ENCODE data around the gene ADSL. TPM values are rescaled to one million over a fixed set of nuclear protein-coding genes. Genes with fewer than 3 reads are reported as not detected.

Gene ADSL
- total RNA-seq, 2 donors from 2014 or later, result 56.6 to 68.8 TPM

GRCh38 chr22:40322818-40323447 lies 23.4 kb upstream of the ADSL start:
- no peak for TF ChIP-seq CTCF (IDR thresholded peaks at IDR 0.05)
- Histone ChIP-seq H3K27ac (no peak overlapping the region), H3K4me1 (ENCODE audit: control insufficient read depth in 1 of 2, low read depth in 2 of 2) (no peaks in the 10 kb centered on the region), H3K4me3 (no peak overlapping the region), H3K27me3 (replicated peaks; ENCODE audit: insufficient read depth) (no peaks in the 10 kb centered on the region), H3K9me3 (no peaks in the 10 kb centered on the region), H3K36me3 (peaks cover 41% of the 10 kb centered on the region)
- ATAC-seq (ENCODE audit: insufficient number of reproducible peaks, low FRiP score, low read depth) (no peak), DNase-seq (ENCODE audit: low spot score) (no peak)

- Histone ChIP-seq H3K27me3 (replicated peaks; ENCODE audit: insufficient read depth) (no peaks in the 10 kb centered on the region), H3K4me1 (ENCODE audit: control insufficient read depth in 1 of 2, low read depth in 2 of 2) (no peaks in the 10 kb centered on the region), H3K9me3 (no peaks in the 10 kb centered on the region), H3K4me3 (no peak overlapping the region), H3K27ac (no peak overlapping the region), H3K36me3 (peaks cover 39% of the 10 kb centered on the region)
- no peak for ATAC-seq (ENCODE audit: insufficient number of reproducible peaks, low FRiP score, low read depth)
- TF ChIP-seq CTCF (IDR thresholded peaks at IDR 0.05), result no peak
- no peak for DNase-seq (ENCODE audit: low spot score)
Measured at GRCh38 chr22:40323681-40324171, 22.6 kb upstream of the ADSL start.

- no peaks in the 10 kb centered on the region for H3K9me3 ChIP-seq
- no peak overlapping the region for H3K4me3 ChIP-seq
- peaks cover 37% of the 10 kb centered on the region for H3K36me3 ChIP-seq
- H3K27ac ChIP-seq, result no peak overlapping the region
- no peaks in the 10 kb centered on the region for H3K4me1 ChIP-seq (ENCODE audit: control insufficient read depth in 1 of 2, low read depth in 2 of 2)
- no peaks in the 10 kb centered on the region for H3K27me3 ChIP-seq (replicated peaks; ENCODE audit: insufficient read depth)
- no peak for ATAC-seq (ENCODE audit: insufficient number of reproducible peaks, low FRiP score, low read depth)
- no peak for TF ChIP-seq CTCF (IDR thresholded peaks at IDR 0.05)
- DNase-seq (ENCODE audit: low spot score), result no peak
Measured at GRCh38 chr22:40324468-40325305, 21.6 kb upstream of the ADSL start.

GRCh38 chr22:40325315-40325714 lies 21.0 kb upstream of the ADSL start:
- Histone ChIP-seq H3K4me1 (ENCODE audit: control insufficient read depth in 1 of 2, low read depth in 2 of 2) (no peaks in the 10 kb centered on the region), H3K36me3 (peaks cover 38% of the 10 kb centered on the region), H3K9me3 (no peaks in the 10 kb centered on the region), H3K27me3 (replicated peaks; ENCODE audit: insufficient read depth) (no peaks in the 10 kb centered on the region), H3K27ac (no peak overlapping the region), H3K4me3 (no peak overlapping the region)
- no peak for TF ChIP-seq CTCF (IDR thresholded peaks at IDR 0.05)
- DNase-seq (ENCODE audit: low spot score) (no peak), ATAC-seq (ENCODE audit: insufficient number of reproducible peaks, low FRiP score, low read depth) (no peak)

- Histone ChIP-seq H3K27me3 (replicated peaks; ENCODE audit: insufficient read depth) (no peaks in the 10 kb centered on the region), H3K4me1 (ENCODE audit: control insufficient read depth in 1 of 2, low read depth in 2 of 2) (no peaks in the 10 kb centered on the region), H3K27ac (no peak overlapping the region), H3K36me3 (peaks cover 24% of the 10 kb centered on the region), H3K9me3 (no peaks in the 10 kb centered on the region), H3K4me3 (no peak overlapping the region)
- DNase-seq (ENCODE audit: low spot score) (no peak), ATAC-seq (ENCODE audit: insufficient number of reproducible peaks, low FRiP score, low read depth) (no peak)
- TF ChIP-seq CTCF (IDR thresholded peaks at IDR 0.05), result no peak
Measured at GRCh38 chr22:40326905-40327735, 19.2 kb upstream of the ADSL start.
